Measurements from ENCODE around the gene G6PC3.

DNA sequence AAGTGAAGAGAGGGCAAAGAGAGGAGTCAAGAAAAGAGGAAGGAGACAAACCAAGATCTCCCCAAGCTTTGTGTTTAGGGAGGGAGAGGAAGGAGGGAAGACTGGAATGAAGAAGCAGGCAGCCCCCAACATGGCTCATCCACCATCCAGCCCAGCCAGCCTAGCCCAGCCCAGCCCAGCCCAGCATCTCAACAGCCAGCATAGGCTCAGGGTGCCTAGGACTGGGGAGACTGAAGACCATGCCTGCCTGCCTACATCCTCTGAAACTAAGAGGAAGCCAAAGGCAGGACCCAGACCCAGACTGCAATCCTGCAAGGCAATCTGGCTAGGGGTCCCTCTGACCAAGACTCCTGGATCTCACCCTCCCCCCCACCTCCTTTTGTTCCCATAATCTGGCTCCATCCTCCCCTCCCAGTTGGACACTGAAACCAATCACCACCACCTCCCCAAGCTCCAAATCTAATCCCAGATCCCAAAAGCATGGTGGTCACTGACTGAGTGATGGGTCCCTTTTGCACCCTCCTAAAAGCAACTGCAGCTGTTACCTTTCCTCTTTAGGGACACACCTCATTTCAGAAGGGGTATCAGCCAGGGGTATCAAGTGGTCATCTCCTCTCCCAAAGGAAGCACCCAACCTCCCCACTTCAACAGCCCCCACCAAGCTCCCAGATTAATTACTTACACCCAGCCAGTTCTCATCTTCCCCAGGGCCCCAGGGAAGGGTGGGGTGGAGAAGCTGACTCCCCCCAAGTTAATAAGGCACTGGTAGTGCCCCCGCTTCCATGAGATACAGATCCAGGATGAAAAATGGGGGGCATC is 51.7 kb downstream of the G6PC3 start:
- TF ChIP-seq POLR2AphosphoS5 (IDR thresholded peaks at IDR 0.05; ENCODE audit: borderline replicate concordance, low read depth, low read length) (no peak), EZH2 (IDR thresholded peaks at IDR 0.05) (no peak)
